Omental fat pad (tissue), 4 donors: ENCODE measurements around the gene RHOG. TPM values are rescaled to one million over a fixed set of nuclear protein-coding genes. Genes with fewer than 3 reads are reported as not detected.

Experiments used
- ATAC-seq: fragments of 150-250 bp; one replicate; pipeline ENCODE4 v1.9.1; 2016; ENCODE audit warnings: mild to moderate bottlenecking, moderate library complexity; ENCODE audit not compliant: low FRiP score
- DNase-seq: peaks from one replicate; pipeline ENCODE4 v3.0.0-alpha.2; 2019; ENCODE audit warnings: low spot score
- CTCF ChIP-seq, 3 donors: fragments of 450-650 bp; IDR thresholded peaks; one replicate each; pipeline ENCODE4 v1.5.1; 2016 to 2017; ENCODE audit warnings: antibody characterized with exemption in 3 of 3, mild to moderate bottlenecking in 3 of 3, moderate library complexity in 2 of 3
- total RNA-seq, 4 donors: library from RNA; depleted of rRNA; stranded (reverse); fragments of >200 nt; gene quantifications; one replicate each; pipeline ENCODE4 v1.1.0, GENCODE V29; 2016

The RHOG gene
- total RNA-seq, 4 donors from 2014 or later = 53.2 to 90.3 (median 67.8) TPM

GRCh38 chr11:3841426-3842350 is 929 bp upstream of the RHOG start:
- peak in 1 of 3 donors; percentile 29 for TF ChIP-seq CTCF (IDR thresholded peaks at IDR 0.05)
- peak; percentile 70 for ATAC-seq
- DNase-seq = peak; percentile 68

- DNase-seq = no peak
- ATAC-seq = no peak
- TF ChIP-seq CTCF (IDR thresholded peaks at IDR 0.05) = no peak
Measured at GRCh38 chr11:3840004-3840869, 522 bp downstream of the RHOG start.

- no peak for TF ChIP-seq CTCF (IDR thresholded peaks at IDR 0.05)
- ATAC-seq (no peak), DNase-seq (no peak)
Measured at GRCh38 chr11:3838504-3838903, 2.3 kb downstream of the RHOG start.

- TF ChIP-seq CTCF (IDR thresholded peaks at IDR 0.05) = no peak
- ATAC-seq (no peak), DNase-seq (no peak)
Measured at GRCh38 chr11:3837793-3838192, 3.0 kb downstream of the RHOG start.

GRCh38 chr11:3836903-3837302 is 3.9 kb downstream of the RHOG start:
- no peak for TF ChIP-seq CTCF (IDR thresholded peaks at IDR 0.05)
- ATAC-seq (no peak), DNase-seq (no peak)

- no peak for DNase-seq
- no peak for ATAC-seq
- TF ChIP-seq CTCF (IDR thresholded peaks at IDR 0.05) = no peak
Measured at GRCh38 chr11:3835751-3836150, 5.0 kb downstream of the RHOG start.
